ENCODE measurements around the gene EPYC. TPM values are rescaled to one million over a fixed set of nuclear protein-coding genes. Genes with fewer than 3 reads are reported as not detected.

The EPYC gene
- total and polyA plus RNA-seq, 2 experiments from 2014 or later, result not detected

DNA sequence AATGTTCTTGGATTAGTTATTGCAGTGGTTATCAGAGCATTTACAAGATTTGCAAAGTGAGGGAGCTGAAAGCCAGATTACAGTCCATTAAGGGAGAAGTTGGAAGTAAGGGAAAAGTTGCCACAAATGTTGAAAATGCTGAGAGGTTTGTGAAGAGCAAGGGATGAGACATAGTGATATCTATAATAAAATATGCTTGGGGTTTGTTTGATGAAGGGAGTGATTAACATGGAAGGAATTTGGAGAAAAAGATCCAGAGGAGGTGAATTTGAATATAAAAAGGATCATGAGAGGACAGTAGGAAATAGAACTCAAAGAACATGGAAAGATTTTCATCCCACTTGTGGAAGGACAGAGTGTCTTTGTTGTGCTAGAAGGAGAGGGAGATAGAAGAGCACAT, 30.5 kb downstream of the EPYC start (continued):
- TF ChIP-seq, protein P1, sequence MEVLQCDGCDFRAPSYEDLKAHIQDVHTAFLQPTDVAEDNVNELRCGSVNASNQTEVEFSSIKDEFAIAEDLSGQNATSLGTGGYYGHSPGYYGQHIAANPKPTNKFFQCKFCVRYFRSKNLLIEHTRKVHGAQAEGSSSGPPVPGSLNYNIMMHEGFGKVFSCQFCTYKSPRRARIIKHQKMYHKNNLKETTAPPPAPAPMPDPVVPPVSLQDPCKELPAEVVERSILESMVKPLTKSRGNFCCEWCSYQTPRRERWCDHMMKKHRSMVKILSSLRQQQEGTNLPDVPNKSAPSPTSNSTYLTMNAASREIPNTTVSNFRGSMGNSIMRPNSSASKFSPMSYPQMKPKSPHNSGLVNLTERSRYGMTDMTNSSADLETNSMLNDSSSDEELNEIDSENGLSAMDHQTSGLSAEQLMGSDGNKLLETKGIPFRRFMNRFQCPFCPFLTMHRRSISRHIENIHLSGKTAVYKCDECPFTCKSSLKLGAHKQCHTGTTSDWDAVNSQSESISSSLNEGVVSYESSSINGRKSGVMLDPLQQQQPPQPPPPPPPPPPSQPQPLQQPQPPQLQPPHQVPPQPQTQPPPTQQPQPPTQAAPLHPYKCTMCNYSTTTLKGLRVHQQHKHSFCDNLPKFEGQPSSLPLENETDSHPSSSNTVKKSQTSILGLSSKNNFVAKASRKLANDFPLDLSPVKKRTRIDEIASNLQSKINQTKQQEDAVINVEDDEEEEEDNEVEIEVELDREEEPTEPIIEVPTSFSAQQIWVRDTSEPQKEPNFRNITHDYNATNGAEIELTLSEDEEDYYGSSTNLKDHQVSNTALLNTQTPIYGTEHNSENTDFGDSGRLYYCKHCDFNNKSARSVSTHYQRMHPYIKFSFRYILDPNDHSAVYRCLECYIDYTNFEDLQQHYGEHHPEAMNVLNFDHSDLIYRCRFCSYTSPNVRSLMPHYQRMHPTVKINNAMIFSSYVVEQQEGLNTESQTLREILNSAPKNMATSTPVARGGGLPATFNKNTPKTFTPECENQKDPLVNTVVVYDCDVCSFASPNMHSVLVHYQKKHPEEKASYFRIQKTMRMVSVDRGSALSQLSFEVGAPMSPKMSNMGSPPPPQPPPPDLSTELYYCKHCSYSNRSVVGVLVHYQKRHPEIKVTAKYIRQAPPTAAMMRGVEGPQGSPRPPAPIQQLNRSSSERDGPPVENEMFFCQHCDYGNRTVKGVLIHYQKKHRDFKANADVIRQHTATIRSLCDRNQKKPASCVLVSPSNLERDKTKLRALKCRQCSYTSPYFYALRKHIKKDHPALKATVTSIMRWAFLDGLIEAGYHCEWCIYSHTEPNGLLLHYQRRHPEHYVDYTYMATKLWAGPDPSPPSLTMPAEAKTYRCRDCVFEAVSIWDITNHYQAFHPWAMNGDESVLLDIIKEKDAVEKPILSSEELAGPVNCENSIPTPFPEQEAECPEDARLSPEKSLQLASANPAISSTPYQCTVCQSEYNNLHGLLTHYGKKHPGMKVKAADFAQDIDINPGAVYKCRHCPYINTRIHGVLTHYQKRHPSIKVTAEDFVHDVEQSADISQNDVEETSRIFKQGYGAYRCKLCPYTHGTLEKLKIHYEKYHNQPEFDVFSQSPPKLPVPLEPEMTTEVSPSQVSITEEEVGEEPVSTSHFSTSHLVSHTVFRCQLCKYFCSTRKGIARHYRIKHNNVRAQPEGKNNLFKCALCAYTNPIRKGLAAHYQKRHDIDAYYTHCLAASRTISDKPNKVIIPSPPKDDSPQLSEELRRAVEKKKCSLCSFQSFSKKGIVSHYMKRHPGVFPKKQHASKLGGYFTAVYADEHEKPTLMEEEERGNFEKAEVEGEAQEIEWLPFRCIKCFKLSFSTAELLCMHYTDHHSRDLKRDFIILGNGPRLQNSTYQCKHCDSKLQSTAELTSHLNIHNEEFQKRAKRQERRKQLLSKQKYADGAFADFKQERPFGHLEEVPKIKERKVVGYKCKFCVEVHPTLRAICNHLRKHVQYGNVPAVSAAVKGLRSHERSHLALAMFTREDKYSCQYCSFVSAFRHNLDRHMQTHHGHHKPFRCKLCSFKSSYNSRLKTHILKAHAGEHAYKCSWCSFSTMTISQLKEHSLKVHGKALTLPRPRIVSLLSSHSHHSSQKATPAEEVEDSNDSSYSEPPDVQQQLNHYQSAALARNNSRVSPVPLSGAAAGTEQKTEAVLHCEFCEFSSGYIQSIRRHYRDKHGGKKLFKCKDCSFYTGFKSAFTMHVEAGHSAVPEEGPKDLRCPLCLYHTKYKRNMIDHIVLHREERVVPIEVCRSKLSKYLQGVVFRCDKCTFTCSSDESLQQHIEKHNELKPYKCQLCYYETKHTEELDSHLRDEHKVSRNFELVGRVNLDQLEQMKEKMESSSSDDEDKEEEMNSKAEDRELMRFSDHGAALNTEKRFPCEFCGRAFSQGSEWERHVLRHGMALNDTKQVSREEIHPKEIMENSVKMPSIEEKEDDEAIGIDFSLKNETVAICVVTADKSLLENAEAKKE (CRISPR knock-in tag; IDR thresholded peaks at IDR 0.05), result no peak
- TF ChIP-seq CREB1 (CRISPR knock-in tag; IDR thresholded peaks at IDR 0.05; ENCODE audit: low read depth) (no peak), STAT1 (IDR thresholded peaks at IDR 0.05; ENCODE audit: unreplicated experiment) (no peak)

DNA sequence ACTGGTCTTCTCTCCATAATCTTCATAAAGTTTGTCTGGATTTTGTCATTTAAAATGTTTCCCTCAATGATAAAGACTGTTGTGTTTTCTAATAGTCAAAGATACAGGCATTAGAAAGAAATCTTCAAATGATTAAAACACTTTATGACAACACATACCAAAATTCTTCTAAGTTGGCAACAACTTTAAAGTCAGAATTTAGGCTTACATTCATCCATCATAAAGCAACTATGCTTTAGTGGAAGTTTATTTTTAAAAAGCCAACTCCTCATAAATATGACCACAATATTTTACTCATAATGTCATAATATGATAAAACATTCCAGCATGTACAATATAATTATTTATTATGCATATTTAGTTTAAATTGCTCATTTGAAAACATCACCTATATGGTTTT, 32.5 kb downstream of the EPYC start:
- Histone ChIP-seq H3K27me3 (ENCODE audit: insufficient read depth) (no peaks in the 10 kb centered on the region), H3K9me2 (ENCODE audit: insufficient read depth) (no peaks in the 10 kb centered on the region), H2AFZ (no peak overlapping the region), H3K4me3 (no peak overlapping the region), H3K27ac (ENCODE audit: low read depth) (no peak overlapping the region), H4K20me1 (replicated peaks; ENCODE audit: insufficient read depth) (no peaks in the 10 kb centered on the region), H3K4me2 (no peak overlapping the region; the same call in 1 of the 2 replicates), H3K79me2 (replicated peaks; ENCODE audit: insufficient read depth) (no peaks in the 10 kb centered on the region), H3K4me1 (ENCODE audit: insufficient read depth) (peaks cover 12% of the 10 kb centered on the region; the same call in 1 of the 2 replicates), H3F3A (replicated peaks; ENCODE audit: low read depth) (no peaks in the 10 kb centered on the region), H3K36me3 (ENCODE audit: insufficient read depth) (no peaks in the 10 kb centered on the region)
- Mint-ChIP-seq H3K27ac (no peak overlapping the region), H3K4me3 (no peak overlapping the region), H3K27me3 (ENCODE audit: insufficient read depth, low read depth, poor library complexity) (no peaks in the 10 kb centered on the region), H3K4me1 (peaks cover 16% of the 10 kb centered on the region), H3K9me3 (no peaks in the 10 kb centered on the region), H3K36me3 (ENCODE audit: low read depth) (no peaks in the 10 kb centered on the region)
- TF ChIP-seq EZH2phosphoT487 (IDR thresholded peaks at IDR 0.05; ENCODE audit: unreplicated experiment) (no peak), EZH2 (IDR thresholded peaks at IDR 0.05; ENCODE audit: low read depth, unreplicated experiment) (no peak), POLR2AphosphoS5 (IDR thresholded peaks at IDR 0.05; ENCODE audit: low read depth) (no peak), ZNF114 (CRISPR knock-in tag; IDR thresholded peaks at IDR 0.05) (no peak), ETS1 (IDR thresholded peaks at IDR 0.05) (no peak)
- DNase-seq (ENCODE audit: low spot score) (no peak), ATAC-seq (no peak)
